SH-SY5Y (cell line): ENCODE measurements around the gene MTMR12.

ENCODE experiments used
- GATA2 ChIP-seq: IDR thresholded peaks from 2 replicates; pipeline ENCODE4 v1.6.1; 2011; ENCODE audit warnings: mild to moderate bottlenecking, low read depth, low read length
- GATA3 ChIP-seq: IDR thresholded peaks from 2 replicates; pipeline ENCODE4 v1.6.1; 2011; ENCODE audit warnings: low read depth, mild to moderate bottlenecking, low read length, moderate library complexity

DNA sequence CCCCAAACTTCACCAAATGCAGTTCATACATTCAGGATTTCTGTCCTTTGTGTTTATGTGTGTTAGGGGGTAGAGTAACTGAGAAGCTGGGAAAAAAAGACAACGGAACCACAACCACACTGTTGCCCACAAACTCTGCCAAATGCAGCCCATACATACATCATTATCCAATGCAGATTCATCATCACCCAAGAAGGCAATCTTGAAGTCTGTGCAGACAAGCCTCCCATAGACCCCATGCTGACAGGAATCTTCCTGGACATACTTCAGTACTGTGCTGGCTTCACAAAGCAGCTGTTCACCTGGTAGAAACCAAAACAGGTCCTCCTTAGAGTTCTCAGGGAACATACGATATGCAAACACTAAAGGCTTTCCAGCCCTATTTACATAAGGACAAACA lies 38.9 kb downstream of the MTMR12 start:
- no peak for TF ChIP-seq GATA2
- no peak for TF ChIP-seq GATA3
